Endometrium (tissue), 2 donors: ENCODE measurements around the gene CD8B.

ENCODE experiments used
- FAIRE-seq: peaks from 2 replicates; lab custom pipeline; 2012; peaks lifted over from hg19 to GRCh38; lab: Jason Lieb, UNC
- donor health status: control.
- donor health status: control.

CD8B gene

GRCh38 chr2:86794861-86795260 is 66.8 kb downstream of the CD8B start:
- FAIRE-seq: no peak

GRCh38 chr2:86793752-86794151 is 67.9 kb downstream of the CD8B start:
- no peak for FAIRE-seq

GRCh38 chr2:86791573-86791972 is 70.1 kb downstream of the CD8B start:
- FAIRE-seq: no peak

GRCh38 chr2:86790676-86791572 is 70.8 kb downstream of the CD8B start, which contains the start of gene CD8A:
CD8A (minus strand) TSS chr2:86790913; CDS start chr2:86790825, 88 bp downstream.
- FAIRE-seq: no peak

GRCh38 chr2:86790134-86790675 is 71.5 kb downstream of the CD8B start:
- FAIRE-seq: no peak

- FAIRE-seq: no peak
Observed at GRCh38 chr2:86789687-86790133, 72.0 kb downstream of the CD8B start.

- FAIRE-seq: no peak
Observed at GRCh38 chr2:86788881-86789686, 72.6 kb downstream of the CD8B start.

GRCh38 chr2:86788165-86788564 is 73.5 kb downstream of the CD8B start:
- FAIRE-seq: no peak

- FAIRE-seq: no peak
Observed at GRCh38 chr2:86787736-86788135, 74.0 kb downstream of the CD8B start.

- FAIRE-seq: no peak
Observed at GRCh38 chr2:86786001-86786536, 75.6 kb downstream of the CD8B start.

GRCh38 chr2:86785456-86785855 is 76.2 kb downstream of the CD8B start:
- FAIRE-seq: no peak

- no peak for FAIRE-seq
Observed at GRCh38 chr2:86783615-86784339, 77.9 kb downstream of the CD8B start.

GRCh38 chr2:86782748-86783147 is 78.9 kb downstream of the CD8B start:
- FAIRE-seq: no peak

- FAIRE-seq: no peak
Observed at GRCh38 chr2:86781363-86781762, 80.3 kb downstream of the CD8B start.

GRCh38 chr2:86779971-86780370 is 81.7 kb downstream of the CD8B start:
- no peak for FAIRE-seq

- FAIRE-seq: no peak
Observed at GRCh38 chr2:86778957-86779356, 82.7 kb downstream of the CD8B start.

- FAIRE-seq: no peak
Observed at GRCh38 chr2:86776532-86776931, 85.2 kb downstream of the CD8B start.

- FAIRE-seq: no peak
Observed at GRCh38 chr2:86775338-86775737, 86.3 kb downstream of the CD8B start.

- no peak for FAIRE-seq
Observed at GRCh38 chr2:86774862-86775261, 86.8 kb downstream of the CD8B start.

- no peak for FAIRE-seq
Observed at GRCh38 chr2:86772611-86773010, 89.1 kb downstream of the CD8B start.

- FAIRE-seq: no peak
Observed at GRCh38 chr2:86770816-86771301, 90.8 kb downstream of the CD8B start.

GRCh38 chr2:86769838-86770237 is 91.8 kb downstream of the CD8B start:
- FAIRE-seq: no peak
